Natural killer cell (primary cell): ENCODE measurements around the gene SLC8A1. TPM values are rescaled to one million over a fixed set of nuclear protein-coding genes. Genes with fewer than 3 reads are reported as not detected.

Source experiments
- ATAC-seq, 3 donors: fragments of 150-1000 bp in 2 of 3; fragments of 200-7000 bp in 1 of 3; cut with Tn5 transposase; 1 replicate in 1 of 3; 2 replicates in 2 of 3; pipeline ENCODE4 v1.10.0; 2021; ENCODE audit warnings: mild to moderate bottlenecking in 2 of 3, moderate library complexity in 2 of 3
- DNase-seq, 2 donors: peaks; one replicate each; pipeline versions ENCODE4 v3.0.0 to v3.0.0-alpha.2; 2013 to 2021; ENCODE audit warnings: mixed read lengths in 1 of 2
- H3K27ac ChIP-seq: one replicate; pipeline ENCODE4 v1.5.1; 2013; ENCODE audit warnings: mild to moderate bottlenecking, low read length
- H3K27me3 ChIP-seq: one replicate; pipeline ENCODE4 v1.6.1; 2013; ENCODE audit warnings: low read length; ENCODE audit not compliant: control insufficient read depth, insufficient read depth
- H3K36me3 ChIP-seq: one replicate; pipeline ENCODE4 v1.6.1; 2013; ENCODE audit warnings: low read length; ENCODE audit not compliant: control insufficient read depth, insufficient read depth
- H3K4me1 ChIP-seq: one replicate; pipeline ENCODE4 v1.6.1; 2013; ENCODE audit warnings: low read length; ENCODE audit not compliant: control insufficient read depth, insufficient read depth
- H3K4me3 ChIP-seq: one replicate; pipeline ENCODE4 v1.5.1; 2013; ENCODE audit warnings: low read length
- H3K9me3 ChIP-seq: one replicate; pipeline ENCODE4 v1.6.1; 2013; ENCODE audit warnings: low read length; ENCODE audit not compliant: control insufficient read depth, insufficient read depth
- H3K27ac Mint-ChIP-seq, 2 donors: one replicate each; pipeline ENCODE4 v1.8.0; 2022; ENCODE audit warnings: mild to moderate bottlenecking in 2 of 2, mixed read lengths in 2 of 2, moderate library complexity in 1 of 2
- H3K27me3 Mint-ChIP-seq, 2 donors: one replicate each; pipeline ENCODE4 v1.8.0; 2022; ENCODE audit warnings: low read depth in 2 of 2, mixed read lengths in 2 of 2
- H3K36me3 Mint-ChIP-seq: one replicate; pipeline ENCODE4 v1.8.0; 2022; ENCODE audit warnings: mixed read lengths
- H3K4me1 Mint-ChIP-seq, 2 donors: one replicate each; pipeline ENCODE4 v1.8.0; 2022; ENCODE audit warnings: mixed read lengths in 2 of 2
- H3K4me3 Mint-ChIP-seq: one replicate; pipeline ENCODE4 v1.8.0; 2022; ENCODE audit warnings: mild to moderate bottlenecking, moderate library complexity, mixed read lengths
- H3K9me3 Mint-ChIP-seq, 2 donors: one replicate each; pipeline ENCODE4 v1.8.0; 2022; ENCODE audit warnings: mixed read lengths in 2 of 2
- WGBS: methylation state at CpG from one replicate; pipeline ENCODE4 v1.1.7; 2013; ENCODE audit warnings: missing lambda C conversion rate; ENCODE audit not compliant: insufficient coverage; 5-methylcytosine and 5-hydroxymethylcytosine counted together
- intact Hi-C: fragments of 100-400 bp; cut with micrococcal nuclease; formaldehyde crosslinking; loops from one replicate; pipeline ENCODE4 v1.14.2; 2022
- total RNA-seq, 4 donors: library from RNA; stranded (reverse); fragments of 120-200 nt in 1 of 4; gene quantifications; one replicate each; pipeline versions ENCODE4 v1.2.3 to v1.2.4, GENCODE V29; 2013 to 2022
- TF ChIP-seq, protein P1 (sequence below): fragments of 200-600 bp; IDR thresholded peaks from one replicate; pipeline ENCODE4 v1.8.0; 2022; ENCODE audit warnings: antibody characterized with exemption

SLC8A1 gene
- total RNA-seq, 3 donors from 2014 or later (not counting 1 experiment from before 2014, with no cell fraction given) = 1.4 to 4.7 (median 3.6) TPM

GRCh38 chr2:40126006-40126405 lies 325.9 kb downstream of the SLC8A1 start:
- Histone ChIP-seq H3K36me3 (no peaks in the 10 kb centered on the region), H3K27me3 (no peaks in the 10 kb centered on the region), H3K4me3 (no peak overlapping the region), H3K27ac (no peak overlapping the region), H3K4me1 (no peaks in the 10 kb centered on the region), H3K9me3 (no peaks in the 10 kb centered on the region)
- no peak overlapping the region for H3K4me3 Mint-ChIP-seq
- H3K4me1 Mint-ChIP-seq = no peaks in the 10 kb centered on the region
- no peak overlapping the region for H3K27ac Mint-ChIP-seq
- ATAC-seq (no peak), DNase-seq (no peak)
- H3K36me3 Mint-ChIP-seq = no peaks in the 10 kb centered on the region
- WGBS = 89% methylated on average over 2 of the region's 3 CpGs
- H3K9me3 Mint-ChIP-seq = peaks cover 0 to 2% of the 10 kb centered on the region in 2 donors
- no peaks in the 10 kb centered on the region for H3K27me3 Mint-ChIP-seq
- TF ChIP-seq, protein P1, sequence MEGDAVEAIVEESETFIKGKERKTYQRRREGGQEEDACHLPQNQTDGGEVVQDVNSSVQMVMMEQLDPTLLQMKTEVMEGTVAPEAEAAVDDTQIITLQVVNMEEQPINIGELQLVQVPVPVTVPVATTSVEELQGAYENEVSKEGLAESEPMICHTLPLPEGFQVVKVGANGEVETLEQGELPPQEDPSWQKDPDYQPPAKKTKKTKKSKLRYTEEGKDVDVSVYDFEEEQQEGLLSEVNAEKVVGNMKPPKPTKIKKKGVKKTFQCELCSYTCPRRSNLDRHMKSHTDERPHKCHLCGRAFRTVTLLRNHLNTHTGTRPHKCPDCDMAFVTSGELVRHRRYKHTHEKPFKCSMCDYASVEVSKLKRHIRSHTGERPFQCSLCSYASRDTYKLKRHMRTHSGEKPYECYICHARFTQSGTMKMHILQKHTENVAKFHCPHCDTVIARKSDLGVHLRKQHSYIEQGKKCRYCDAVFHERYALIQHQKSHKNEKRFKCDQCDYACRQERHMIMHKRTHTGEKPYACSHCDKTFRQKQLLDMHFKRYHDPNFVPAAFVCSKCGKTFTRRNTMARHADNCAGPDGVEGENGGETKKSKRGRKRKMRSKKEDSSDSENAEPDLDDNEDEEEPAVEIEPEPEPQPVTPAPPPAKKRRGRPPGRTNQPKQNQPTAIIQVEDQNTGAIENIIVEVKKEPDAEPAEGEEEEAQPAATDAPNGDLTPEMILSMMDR = no peak
- intact Hi-C loops = no loop called here

- ATAC-seq (no peak), DNase-seq (no peak)
- Histone ChIP-seq H3K27ac (no peak overlapping the region), H3K4me1 (no peaks in the 10 kb centered on the region), H3K36me3 (no peaks in the 10 kb centered on the region), H3K27me3 (no peaks in the 10 kb centered on the region), H3K9me3 (no peaks in the 10 kb centered on the region), H3K4me3 (no peak overlapping the region)
- Mint-ChIP-seq H3K36me3 (no peaks in the 10 kb centered on the region), H3K4me1 (no peaks in the 10 kb centered on the region), H3K9me3 (peaks cover 0 to 2% of the 10 kb centered on the region in 2 donors), H3K4me3 (no peak overlapping the region), H3K27ac (no peak overlapping the region), H3K27me3 (no peaks in the 10 kb centered on the region)
- 96% methylated on average over 2 of the region's 3 CpGs for WGBS
- intact Hi-C loops = no loop called here
- TF ChIP-seq, protein P1 = no peak
Measured at GRCh38 chr2:40123746-40124145, 328.1 kb downstream of the SLC8A1 start.

GRCh38 chr2:40123326-40123725 lies 328.6 kb downstream of the SLC8A1 start:
- H3K9me3 ChIP-seq = no peaks in the 10 kb centered on the region
- intact Hi-C loops = no loop called here

GRCh38 chr2:40120957-40121356 lies 330.9 kb downstream of the SLC8A1 start:
- H3K9me3 Mint-ChIP-seq = peaks cover 0 to 2% of the 10 kb centered on the region in 2 donors
- H3K9me3 ChIP-seq = no peaks in the 10 kb centered on the region
- no peaks in the 10 kb centered on the region for H3K4me1 Mint-ChIP-seq
- no peak overlapping the region for H3K4me3 Mint-ChIP-seq
- no peak overlapping the region for H3K27ac ChIP-seq
- H3K27me3 Mint-ChIP-seq = no peaks in the 10 kb centered on the region
- 85% methylated on average over 5 of the region's 5 CpGs for WGBS
- no peak overlapping the region for H3K4me3 ChIP-seq
- ATAC-seq = no peak
- no peaks in the 10 kb centered on the region for H3K4me1 ChIP-seq
- intact Hi-C loops = no loop called here
- no peaks in the 10 kb centered on the region for H3K36me3 ChIP-seq
- no peak overlapping the region for H3K27ac Mint-ChIP-seq
- H3K36me3 Mint-ChIP-seq = no peaks in the 10 kb centered on the region
- no peak for DNase-seq
- TF ChIP-seq, protein P1 = no peak
- H3K27me3 ChIP-seq = no peaks in the 10 kb centered on the region

More at GRCh38 chr2:40123326-40123725, 328.6 kb downstream of the SLC8A1 start:
- H3K4me3 Mint-ChIP-seq = no peak overlapping the region
- ATAC-seq (no peak), DNase-seq (no peak)
- no peaks in the 10 kb centered on the region for H3K27me3 ChIP-seq
- H3K36me3 Mint-ChIP-seq = no peaks in the 10 kb centered on the region
- H3K4me1 Mint-ChIP-seq = no peaks in the 10 kb centered on the region
- H3K27ac Mint-ChIP-seq = no peak overlapping the region
- peaks cover 0 to 2% of the 10 kb centered on the region in 2 donors for H3K9me3 Mint-ChIP-seq
- H3K36me3 ChIP-seq = no peaks in the 10 kb centered on the region
- no peaks in the 10 kb centered on the region for H3K27me3 Mint-ChIP-seq
- H3K4me3 ChIP-seq = no peak overlapping the region
- no peaks in the 10 kb centered on the region for H3K4me1 ChIP-seq
- TF ChIP-seq, protein P1 = no peak
- no peak overlapping the region for H3K27ac ChIP-seq
- WGBS = no CpG with 5 or more reads among the region's 1 CpG
